RWPE1 (cell line): Measurements from ENCODE around the gene MYOT.
"Not testable (repeated sequence)": the region's sequence is repeated elsewhere in the genome, so short reads cannot be mapped to it uniquely, and the experiment has no call there.

Experiments used
- CTCF ChIA-PET: fragments of 350-600 bp; sonication (Branson Sonifier 250); formaldehyde crosslinking; extraction: SDS; loops from one replicate; lab custom pipeline; 2021; lab: Yijun Ruan, JAX
- POLR2A ChIA-PET: fragments of 400-600 bp; formaldehyde crosslinking; extraction: SDS; loops from one replicate; lab custom pipeline; 2020; ENCODE audit warnings: antibody characterized with exemption; ENCODE audit not compliant: low non-redundant PET; lab: Yijun Ruan, JAX
- DNase-seq: peaks from one replicate; pipeline ENCODE4 v3.0.0; 2012; ENCODE audit warnings: low spot score
- H3K27ac ChIP-seq: fragments of 450-650 bp; 2 replicates; pipeline ENCODE4 v1.5.1; 2017
- TF ChIP-seq, protein P1 (sequence below): fragments of 450-650 bp; conservative IDR thresholded peaks from 2 replicates; pipeline ENCODE4 v1.5.1; 2017; ENCODE audit warnings: low read depth, mild to moderate bottlenecking

MYOT gene

DNA sequence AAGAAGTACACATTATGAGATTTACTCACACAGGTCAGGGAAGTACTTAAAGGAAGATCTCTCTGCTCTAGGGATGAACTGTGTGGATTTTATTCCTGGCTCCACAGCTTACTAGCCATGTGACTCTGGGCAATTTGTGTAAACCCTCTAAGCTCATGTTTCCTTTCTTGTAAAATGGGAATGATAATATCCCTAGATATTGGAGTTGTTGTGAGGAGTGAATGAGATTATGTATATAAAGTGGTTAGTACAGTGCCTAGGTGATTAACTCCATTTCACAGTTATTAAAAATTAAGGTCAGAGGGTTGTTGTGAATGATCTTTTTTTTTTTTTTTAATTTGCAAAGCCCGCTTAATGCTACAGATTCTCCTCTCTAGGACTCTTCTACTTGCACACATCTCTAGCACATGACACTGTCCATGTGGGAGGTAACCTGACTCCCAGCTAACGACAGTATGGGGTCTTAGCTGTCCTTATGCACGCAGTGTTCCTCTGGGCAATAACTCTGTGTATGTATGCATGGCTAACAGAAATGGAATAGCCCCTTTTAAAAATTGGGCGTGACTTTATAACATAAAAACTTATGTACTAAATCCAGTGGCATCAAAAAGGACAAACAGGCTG is 23.9 kb upstream of the MYOT start:
- POLR2A ChIA-PET = interaction anchor here (0.6 kb wide), 1 partner anchor 198 kb away, joined by 4 read pairs; no protein-coding TSS in a partner anchor
- no peak for DNase-seq
- TF ChIP-seq, protein P1, sequence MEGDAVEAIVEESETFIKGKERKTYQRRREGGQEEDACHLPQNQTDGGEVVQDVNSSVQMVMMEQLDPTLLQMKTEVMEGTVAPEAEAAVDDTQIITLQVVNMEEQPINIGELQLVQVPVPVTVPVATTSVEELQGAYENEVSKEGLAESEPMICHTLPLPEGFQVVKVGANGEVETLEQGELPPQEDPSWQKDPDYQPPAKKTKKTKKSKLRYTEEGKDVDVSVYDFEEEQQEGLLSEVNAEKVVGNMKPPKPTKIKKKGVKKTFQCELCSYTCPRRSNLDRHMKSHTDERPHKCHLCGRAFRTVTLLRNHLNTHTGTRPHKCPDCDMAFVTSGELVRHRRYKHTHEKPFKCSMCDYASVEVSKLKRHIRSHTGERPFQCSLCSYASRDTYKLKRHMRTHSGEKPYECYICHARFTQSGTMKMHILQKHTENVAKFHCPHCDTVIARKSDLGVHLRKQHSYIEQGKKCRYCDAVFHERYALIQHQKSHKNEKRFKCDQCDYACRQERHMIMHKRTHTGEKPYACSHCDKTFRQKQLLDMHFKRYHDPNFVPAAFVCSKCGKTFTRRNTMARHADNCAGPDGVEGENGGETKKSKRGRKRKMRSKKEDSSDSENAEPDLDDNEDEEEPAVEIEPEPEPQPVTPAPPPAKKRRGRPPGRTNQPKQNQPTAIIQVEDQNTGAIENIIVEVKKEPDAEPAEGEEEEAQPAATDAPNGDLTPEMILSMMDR = no peak
- CTCF ChIA-PET = interaction anchor here (0.6 kb wide), 1 partner anchor 48 kb away, joined by 3 read pairs; no protein-coding TSS in a partner anchor
- H3K27ac ChIP-seq = no peak overlapping the region

DNA sequence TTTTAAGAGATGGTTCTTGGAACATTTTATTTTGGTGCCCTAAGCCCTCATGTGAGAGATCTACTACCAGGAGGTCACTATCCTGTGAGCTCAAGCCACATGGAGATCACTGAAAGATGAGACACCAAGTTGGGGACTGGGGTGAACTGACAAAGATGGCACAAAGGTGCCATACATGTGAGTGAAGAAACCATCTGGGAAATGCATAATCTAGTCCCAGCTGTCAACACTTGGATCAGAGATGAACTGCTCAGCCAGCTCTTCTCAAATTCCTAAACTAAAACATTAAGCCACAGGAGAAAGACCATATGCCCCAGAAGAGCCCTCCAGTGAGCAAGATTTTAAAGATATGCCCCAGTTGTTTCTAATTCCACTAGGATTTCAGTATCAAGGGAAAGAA is 22.2 kb upstream of the MYOT start:
- DNase-seq = no peak
- ChIA-PET POLR2A (no interaction called here), CTCF (interaction anchor here (0.6 kb wide), 1 partner anchor 202 kb away, joined by 4 read pairs; no protein-coding TSS in a partner anchor)
- no peak overlapping the region for H3K27ac ChIP-seq
- TF ChIP-seq, protein P1 = no peak

DNA sequence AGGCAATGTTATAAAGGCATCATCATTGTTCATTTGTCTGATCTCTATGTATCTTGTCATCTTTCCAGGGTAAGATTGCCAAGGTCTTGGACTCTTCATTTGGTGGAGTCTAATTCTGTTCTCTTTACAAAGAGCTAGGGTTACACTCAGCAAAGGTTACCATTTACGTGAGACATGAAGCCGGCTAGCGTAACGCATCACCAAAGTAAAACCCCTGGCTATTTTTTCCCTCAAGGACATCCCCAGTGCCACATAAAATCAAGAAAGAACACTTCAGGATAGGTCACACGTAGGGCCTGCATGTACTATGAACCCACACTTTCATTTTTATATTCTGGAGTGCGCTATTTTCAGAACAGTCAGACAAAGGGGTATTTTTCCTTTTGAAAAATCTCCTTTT is 20.0 kb upstream of the MYOT start:
- no peak overlapping the region for H3K27ac ChIP-seq
- CTCF ChIA-PET = interaction anchor here (1.7 kb wide), 1 partner anchor 69 kb away, joined by 6 read pairs; no protein-coding TSS in a partner anchor
- POLR2A ChIA-PET = no interaction called here
- TF ChIP-seq, protein P1 = no peak
- DNase-seq = no peak

DNA sequence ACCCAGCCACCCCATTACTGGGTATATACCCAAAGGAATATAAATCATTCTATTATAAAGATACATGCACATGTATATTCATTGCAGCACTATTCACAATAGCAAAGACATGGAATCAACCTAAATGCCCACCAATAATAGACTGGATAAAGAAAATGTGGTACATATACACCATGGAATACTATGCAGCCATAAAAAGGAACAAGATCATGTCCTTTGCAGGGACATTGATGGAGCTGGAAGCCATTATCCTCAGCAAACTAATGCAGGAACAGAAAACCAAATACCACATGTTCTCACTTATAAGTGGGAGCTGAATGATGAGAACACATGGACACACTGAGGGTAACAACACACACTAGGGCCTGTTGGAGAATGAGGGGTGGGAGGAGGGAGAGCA is 14.5 kb upstream of the MYOT start:
- DNase-seq, CTCF ChIA-PET, H3K27ac ChIP-seq, POLR2A ChIA-PET: not testable (repeated sequence)

DNA sequence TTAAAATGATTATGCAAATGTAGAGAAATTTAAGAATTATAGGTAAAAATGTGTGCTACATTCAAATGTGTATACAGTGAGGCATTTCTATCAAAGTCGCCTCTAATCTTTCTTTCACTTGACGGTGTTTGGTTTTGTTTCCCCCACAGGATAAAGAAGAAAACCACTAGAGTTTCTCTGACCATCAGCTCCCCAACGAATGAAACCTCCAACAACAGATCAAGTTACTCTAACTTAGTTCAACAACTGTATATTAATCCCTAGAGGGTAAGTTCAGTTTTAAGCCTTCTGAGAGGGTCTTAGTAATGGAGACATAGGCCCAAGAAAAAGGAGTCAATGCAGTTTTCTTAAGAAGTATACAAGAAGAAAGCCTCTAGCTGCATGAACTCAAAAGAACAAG is 11.5 kb upstream of the MYOT start:
- DNase-seq = no peak
- ChIA-PET POLR2A (no interaction called here), CTCF (no interaction called here)
- no peak overlapping the region for H3K27ac ChIP-seq
- TF ChIP-seq, protein P1 = no peak

DNA sequence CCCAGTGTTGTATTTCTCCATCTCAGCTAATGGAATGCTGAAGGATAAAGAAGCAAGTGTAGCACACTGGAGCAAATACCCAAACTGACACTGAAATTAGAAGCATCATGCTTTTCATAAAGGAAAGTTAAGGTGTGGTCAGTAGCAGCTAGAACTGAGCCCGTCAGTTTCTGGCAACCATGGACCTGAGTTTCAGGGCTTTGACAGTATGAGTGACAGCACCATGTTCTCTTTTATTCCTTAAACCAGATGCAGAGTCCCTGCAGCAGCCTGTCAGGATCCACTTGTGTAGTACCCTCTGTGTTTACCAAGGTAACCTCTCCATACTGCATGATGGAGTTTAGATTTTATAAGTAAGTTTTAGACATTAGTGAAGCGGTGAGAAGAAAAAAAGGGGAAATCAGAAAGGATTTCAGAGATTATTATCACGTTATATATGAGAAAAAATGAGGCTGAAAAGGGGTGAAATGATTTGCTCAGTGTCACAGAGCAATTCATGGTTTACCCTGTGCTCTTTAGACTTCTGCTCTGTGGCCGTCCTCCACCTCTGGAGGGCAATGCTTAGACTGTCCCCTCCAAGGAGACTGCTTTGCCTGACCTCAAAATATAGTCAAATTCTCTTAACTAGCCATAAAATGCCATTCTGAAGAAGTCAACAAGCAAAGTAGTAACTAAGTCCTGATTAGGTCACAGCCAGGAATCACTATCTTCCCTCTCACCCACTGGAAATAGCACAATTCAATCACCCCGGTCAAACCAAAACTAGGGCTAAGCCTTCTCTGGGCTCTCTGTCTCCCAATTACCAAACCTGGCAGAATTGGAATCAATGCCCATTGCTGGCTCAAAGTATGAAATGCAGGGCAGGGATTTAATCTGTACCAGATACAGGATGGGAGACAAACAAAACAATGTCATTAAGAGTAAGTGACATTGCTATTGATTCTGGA is 10.5 kb upstream of the MYOT start:
- TF ChIP-seq, protein P1 = no peak
- H3K27ac ChIP-seq = no peak overlapping the region
- no peak for DNase-seq
- ChIA-PET CTCF (no interaction called here), POLR2A (no interaction called here)
